ENCODE results near the gene CDCA3. TPM values are rescaled to one million over a fixed set of nuclear protein-coding genes. Genes with fewer than 3 reads are reported as not detected.

Gene CDCA3
- total and polyA plus RNA-seq, 2 of the 13 experiments (the other 11 are each of a cell fraction or from before 2014, with no cell fraction given) = 32.7 to 56.5 TPM

- no peak for TF ChIP-seq ZNF598 (CRISPR knock-in tag; IDR thresholded peaks at IDR 0.05; ENCODE audit: borderline replicate concordance)
- no peak for TF ChIP-seq PHF5A (CRISPR knock-in tag; IDR thresholded peaks at IDR 0.05; ENCODE audit: low read depth, unreplicated experiment)
- TF ChIP-seq ZNF891 (CRISPR knock-in tag; IDR thresholded peaks at IDR 0.05) = no peak
- TF ChIP-seq ZNF331 (CRISPR knock-in tag; IDR thresholded peaks at IDR 0.05) = 0 out of 2 replicates have a peak, but pooled peaks have one; percentile 22
- no peak; the same call in 1 of the 2 replicates for TF ChIP-seq ZNF430 (CRISPR knock-in tag; IDR thresholded peaks at IDR 0.05)
- TF ChIP-seq TBL1XR1 (IDR thresholded peaks at IDR 0.05; ENCODE audit: borderline replicate concordance, low read length, partially characterized antibody) = no peak
- peak; percentile 91 for TF ChIP-seq PATZ1 (CRISPR knock-in tag; IDR thresholded peaks at IDR 0.05)
- no peak for TF ChIP-seq ZNF367 (CRISPR knock-in tag; IDR thresholded peaks at IDR 0.05; ENCODE audit: borderline replicate concordance)
- peak; percentile 35; the same call in 1 of the 2 replicates for TF ChIP-seq ZNF746 (CRISPR knock-in tag; IDR thresholded peaks at IDR 0.05)
- TF ChIP-seq TRIM24 (CRISPR knock-in tag; IDR thresholded peaks at IDR 0.05) = no peak
- TF ChIP-seq PITX1 (CRISPR knock-in tag; IDR thresholded peaks at IDR 0.05) = 0 out of 2 replicates have a peak, but pooled peaks have one; percentile 39
- no peak for TF ChIP-seq IKZF4 (CRISPR knock-in tag; IDR thresholded peaks at IDR 0.05; ENCODE audit: borderline replicate concordance, low read depth, not compliant biosample characterization)
- TF ChIP-seq PAWR (CRISPR knock-in tag; IDR thresholded peaks at IDR 0.05; ENCODE audit: borderline replicate concordance) = 0 out of 2 replicates have a peak, but pooled peaks have one; percentile 29
- TF ChIP-seq ZFY (CRISPR knock-in tag; IDR thresholded peaks at IDR 0.05) = peak; percentile 60
- TF ChIP-seq MXD4 (CRISPR knock-in tag; IDR thresholded peaks at IDR 0.05) = peak; percentile 91
- TF ChIP-seq NR2F6 (IDR thresholded peaks at IDR 0.05) = no peak
- TF ChIP-seq NR2F6 (CRISPR knock-in tag; IDR thresholded peaks at IDR 0.05) = peak; percentile 44
- TF ChIP-seq DMTF1 (CRISPR knock-in tag; IDR thresholded peaks at IDR 0.05) = 0 out of 2 replicates have a peak, but pooled peaks have one; percentile 64
- TF ChIP-seq ZNF576 (CRISPR knock-in tag; IDR thresholded peaks at IDR 0.05) = no peak
- 0 out of 2 replicates have a peak, but pooled peaks have one; percentile 49 for TF ChIP-seq ZNF841 (CRISPR knock-in tag; IDR thresholded peaks at IDR 0.05; ENCODE audit: borderline replicate concordance)
- TF ChIP-seq ZNF577 (CRISPR knock-in tag; IDR thresholded peaks at IDR 0.05; ENCODE audit: borderline replicate concordance, low read depth) = 0 out of 2 replicates have a peak, but pooled peaks have one; percentile 41
- no peak for TF ChIP-seq E2F1 (CRISPR knock-in tag; IDR thresholded peaks at IDR 0.05)
- TF ChIP-seq TEAD2 (CRISPR knock-in tag; IDR thresholded peaks at IDR 0.05) = no peak
- TF ChIP-seq DNMT1 (CRISPR knock-in tag; IDR thresholded peaks at IDR 0.05) = no peak; the same call in 1 of the 2 replicates
These were observed 21.3 kb upstream of the CDCA3 start (continued) for GRCh38 chr12:6872073-6873048.

Data from HepG2 (cell line).